ENCODE results near the gene GAS7.

GRCh38 chr17:9976283-9977179, 221.9 kb downstream of the GAS7 start:
- no peak for TF ChIP-seq CTCF (IDR thresholded peaks at IDR 0.05; ENCODE audit: insufficient read depth, low read length)
- no peak for TF ChIP-seq REST (IDR thresholded peaks at IDR 0.05; ENCODE audit: insufficient replicate concordance, low read depth)
- TF ChIP-seq POLR2AphosphoS5 (IDR thresholded peaks at IDR 0.05; ENCODE audit: low read depth): no peak
